Endothelial cell of umbilical vein (primary cell): ENCODE data around the gene LAMTOR4. TPM values are rescaled to one million over a fixed set of nuclear protein-coding genes. Genes with fewer than 3 reads are reported as not detected.

ENCODE experiments used
- BruUV-seq: library from RNA; stranded (reverse); fragments of 400-500 nt; replicated peaks from 2 replicates; lab custom pipeline; 2021; lab: Mats Ljungman, UMichigan
- CTCF ChIA-PET: fragments of 300-600, 350-600 bp; sonication (Branson Sonifier 250); formaldehyde crosslinking; loops from one replicate; lab custom pipeline; 2021; ENCODE audit warnings: antibody characterized with exemption, inconsistent platforms; lab: Charles Lee
- POLR2A ChIA-PET: fragments of 300-600, 350-600 bp; sonication (Branson Sonifier 250); formaldehyde crosslinking; loops from one replicate; lab custom pipeline; 2021; ENCODE audit warnings: antibody characterized with exemption, inconsistent platforms; lab: Charles Lee
- DNase-seq: peaks from one replicate; pipeline ENCODE4 v3.0.0-alpha.2; 2011; ENCODE audit warnings: low read depth, low spot score
- FAIRE-seq: peaks from 2 replicates; lab custom pipeline; 2011; peaks lifted over from hg19 to GRCh38; lab: Jason Lieb, UNC
- H2AFZ ChIP-seq: 2 replicates; pipeline ENCODE4 v1.6.0; 2012; ENCODE audit warnings: low read depth, low read length, control low read depth, inconsistent platforms
- H3K27ac ChIP-seq: 2 replicates; pipeline ENCODE4 v1.5.1; 2011; ENCODE audit warnings: low read depth, mild to moderate bottlenecking, control low read depth, low read length, moderate library complexity; ENCODE audit not compliant: insufficient read depth
- H3K27me3 ChIP-seq, 2 experiments: 2 replicates each; pipeline versions ENCODE4 v1.6.0 to v1.6.1; 2011; ENCODE audit warnings: low read length in 2 of 2, mixed read lengths in 1 of 2; ENCODE audit not compliant: control insufficient read depth in 2 of 2, insufficient read depth in 2 of 2
- H3K36me3 ChIP-seq, 2 experiments: 2 replicates in 1 of 2; 3 replicates in 1 of 2; pipeline ENCODE4 v1.5.1; 2011; ENCODE audit warnings: low read length in 2 of 2, mild to moderate bottlenecking in 1 of 2, moderate library complexity in 1 of 2; ENCODE audit not compliant: control insufficient read depth in 2 of 2, insufficient read depth in 2 of 2; ENCODE audit errors: extremely low read depth in 1 of 2
- H3K4me1 ChIP-seq: 3 replicates; pipeline ENCODE4 v1.5.1; 2011; ENCODE audit warnings: mild to moderate bottlenecking, low read length; ENCODE audit not compliant: control insufficient read depth, insufficient read depth; ENCODE audit errors: extremely low read depth
- H3K4me2 ChIP-seq: 2 replicates; pipeline ENCODE4 v1.6.1; 2011; ENCODE audit warnings: low read length, control low read depth, mixed read lengths; ENCODE audit not compliant: insufficient read depth
- H3K4me3 ChIP-seq, 3 experiments: fragments of 200-600 bp in 1 of 3; sonication (generic), shearing (Covaris generic) in 1 of 3; replicated peaks in 1 of 3; 2 replicates each; pipeline ENCODE4 v1.5.1; 2011 to 2016; ENCODE audit warnings: control low read depth in 3 of 3, low read length in 3 of 3, mild to moderate bottlenecking in 2 of 3, inconsistent platforms in 1 of 3, low read depth in 1 of 3, moderate library complexity in 1 of 3; ENCODE audit not compliant: insufficient read depth in 1 of 3
- H3K79me2 ChIP-seq: 2 replicates; pipeline ENCODE4 v1.6.0; 2012; ENCODE audit warnings: low read length, inconsistent platforms; ENCODE audit not compliant: control insufficient read depth, insufficient read depth
- H3K9ac ChIP-seq: replicated peaks from 2 replicates; pipeline ENCODE3; 2011; ENCODE audit warnings: low read length, control low read depth; ENCODE audit not compliant: insufficient read depth; ENCODE audit errors: extremely low read depth
- H3K9me1 ChIP-seq: replicated peaks from 3 replicates; pipeline ENCODE4 v1.6.0; 2011; ENCODE audit warnings: mild to moderate bottlenecking, low read length; ENCODE audit not compliant: control insufficient read depth, insufficient read depth; ENCODE audit errors: extremely low read depth
- H3K9me3 ChIP-seq: replicated peaks from 2 replicates; pipeline ENCODE4 v1.5.1; 2012; ENCODE audit warnings: low read length, inconsistent platforms; ENCODE audit not compliant: control insufficient read depth, insufficient read depth
- H4K20me1 ChIP-seq: replicated peaks from 2 replicates; pipeline ENCODE3; 2011; ENCODE audit warnings: mild to moderate bottlenecking, low read length; ENCODE audit not compliant: control insufficient read depth, insufficient read depth; ENCODE audit errors: extremely low read depth
- GATA2 ChIP-seq: IDR thresholded peaks from 2 replicates; pipeline ENCODE4 v1.7.0; 2011; ENCODE audit warnings: low read depth, mild to moderate bottlenecking, moderate library complexity, mixed read lengths, low read length; ENCODE audit not compliant: insufficient read length, insufficient read depth
- JUN ChIP-seq: IDR thresholded peaks from 2 replicates; pipeline ENCODE4 v1.6.1; 2011; ENCODE audit warnings: borderline replicate concordance, low read depth; ENCODE audit not compliant: insufficient read length, insufficient read depth
- POLR2AphosphoS5 ChIP-seq: IDR thresholded peaks from 2 replicates; pipeline ENCODE4 v1.6.1; 2012; ENCODE audit warnings: low read depth, mild to moderate bottlenecking, control low read depth, low read length, moderate library complexity; ENCODE audit not compliant: insufficient read depth
- dilution Hi-C: fragments of 300-500 bp; cut with MboI; formaldehyde crosslinking; loops from one replicate; pipeline ENCODE4 v1.15.0; 2019; ENCODE audit warnings: low sequenced_read_pairs; ENCODE audit not compliant: extremely low pct_ligation_motif_present
- intact Hi-C: fragments of 100-400 bp; cut with micrococcal nuclease; formaldehyde crosslinking; loops from one replicate; pipeline ENCODE4 v1.10.0; 2022
- polyA plus RNA-seq, 4 experiments: library from polyadenylated mRNA; depleted of rRNA in 3 of 4; stranded (reverse) in 3 of 4; unstranded in 1 of 4; fragments of >200 nt; gene quantifications; 2 replicates each; pipeline versions ENCODE4 v1.2.1 to v1.2.3, GENCODE V29; 2011 to 2012; ENCODE audit warnings: missing spikeins in 1 of 4
- total RNA-seq: library from RNA; stranded (reverse); gene quantifications from 2 replicates; pipeline ENCODE4 v1.2.3, GENCODE V29; 2021
- TF ChIP-seq, protein P1 (sequence below): IDR thresholded peaks from 2 replicates; pipeline ENCODE4 v1.6.1; 2011; ENCODE audit not compliant: insufficient read depth, insufficient read length

LAMTOR4 gene
- total and polyA plus RNA-seq, 2 donors (not counting 3 experiments of a cell fraction or from before 2014, with no cell fraction given): 139 to 520 TPM

DNA sequence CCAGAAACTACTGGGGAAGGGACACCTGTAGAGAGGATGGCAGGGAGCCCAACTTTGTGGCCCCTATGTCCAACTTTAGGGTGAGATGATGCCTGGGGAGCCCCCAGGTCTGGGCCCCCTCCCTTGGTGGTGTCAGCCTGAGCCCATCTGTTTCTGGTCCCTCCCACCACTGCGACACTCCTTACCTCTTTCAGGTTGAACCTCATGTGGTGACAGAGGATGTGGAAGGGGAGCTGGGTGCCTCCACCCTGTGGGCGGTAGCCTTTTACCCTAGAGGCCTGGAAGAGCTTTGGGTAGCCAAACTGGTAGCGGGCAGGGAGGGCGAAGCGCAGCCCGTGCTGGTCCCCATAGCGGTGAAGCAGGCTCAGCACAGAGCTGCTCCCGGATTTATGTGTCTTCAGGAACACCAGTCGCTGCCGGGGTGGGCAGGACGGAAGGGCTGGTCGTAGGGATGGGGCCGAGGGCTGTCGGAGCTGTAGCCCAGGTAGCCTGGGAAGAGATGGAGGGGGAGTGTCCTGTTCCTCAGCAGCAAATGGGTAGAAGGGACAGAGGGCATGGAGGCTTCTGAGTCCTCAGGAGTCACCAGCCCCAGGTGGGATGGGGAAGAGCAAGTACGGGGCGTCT lies 17.7 kb downstream of the LAMTOR4 start:
- TF ChIP-seq GATA2 (no peak), JUN (no peak), POLR2AphosphoS5 (no peak)
- TF ChIP-seq, protein P1, sequence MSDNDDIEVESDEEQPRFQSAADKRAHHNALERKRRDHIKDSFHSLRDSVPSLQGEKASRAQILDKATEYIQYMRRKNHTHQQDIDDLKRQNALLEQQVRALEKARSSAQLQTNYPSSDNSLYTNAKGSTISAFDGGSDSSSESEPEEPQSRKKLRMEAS: no peak
- Histone ChIP-seq H3K27me3 (peaks cover 5 to 15% of the 10 kb centered on the region in 2 experiments), H3K4me1 (peaks cover 14% of the 10 kb centered on the region), H4K20me1 (no peaks in the 10 kb centered on the region), H3K9me3 (no peaks in the 10 kb centered on the region), H3K36me3 (no peaks in the 10 kb centered on the region), H2AFZ (no peak overlapping the region), H3K9me1 (no peaks in the 10 kb centered on the region), H3K79me2 (no peaks in the 10 kb centered on the region), H3K4me2 (no peak overlapping the region), H3K9ac (no peak overlapping the region), H3K27ac (no peak overlapping the region), H3K4me3 (no peak overlapping the region)
- FAIRE-seq (no peak), DNase-seq (no peak)
- BruUV-seq: no TSS peak
- ChIA-PET CTCF (interaction anchor here (1.6 to 4.4 kb wide), 2 partner anchors 10 kb away, joined by 4 to 17 read pairs; partner anchors contain the start of genes GPC2 and STAG3), POLR2A (interaction anchor here (1.3 kb wide), 1 partner anchor 11 kb away, joined by 3 read pairs; the partner anchor contains the start of gene GPC2)
- intact Hi-C loops (no loop called here), dilution Hi-C loops (no loop called here)
